ENCODE results near the gene SLMAP. TPM values are rescaled to one million over a fixed set of nuclear protein-coding genes. Genes with fewer than 3 reads are reported as not detected.
"Not testable (repeated sequence)": the region's sequence is repeated elsewhere in the genome, so short reads cannot be mapped to it uniquely, and the experiment has no call there.

The SLMAP gene
- total RNA-seq, 4 donors from 2014 or later, result 46.9 to 162 (median 67.9) TPM

- TF ChIP-seq POLR2A (IDR thresholded peaks at IDR 0.05) (no peak), CTCF (IDR thresholded peaks at IDR 0.05) (no peak)
- DNase-seq, result no peak
- Histone ChIP-seq H3K27ac (no peak overlapping the region), H3K4me3 (no peak overlapping the region), H3K27me3 (no peaks in the 10 kb centered on the region), H3K9me3 (no peaks in the 10 kb centered on the region), H3K4me1 (no peaks in the 10 kb centered on the region), H3K36me3 (peaks cover 0 to 97% (median 5%) of the 10 kb centered on the region in 3 donors)
- WGBS, 2 donors, result 75 to 83% methylated on average over 2 of the region's 2 CpGs
- intact Hi-C loops (cut with DNase I), result no loop called here
Observed at GRCh38 chr3:57863380-57863779, 107.3 kb downstream of the SLMAP start.

GRCh38 chr3:57864853-57865252, 108.7 kb downstream of the SLMAP start:
- Histone ChIP-seq H3K36me3 (peaks cover 0 to 86% (median 5%) of the 10 kb centered on the region in 3 donors), H3K4me3 (no peak overlapping the region), H3K27ac (no peak overlapping the region), H3K27me3 (no peaks in the 10 kb centered on the region), H3K9me3 (no peaks in the 10 kb centered on the region), H3K4me1 (peaks cover 0 to 5% (median 0%) of the 10 kb centered on the region in 3 donors)
- TF ChIP-seq CTCF (IDR thresholded peaks at IDR 0.05) (peak in 3 of 6 experiments; percentile 22 to 44 (median 30)), POLR2A (IDR thresholded peaks at IDR 0.05) (no peak)
- WGBS, 2 donors, result 9 to 19% methylated on average over 1 of the region's 1 CpG
- no peak for DNase-seq
- intact Hi-C loops (cut with DNase I), result no loop called here

- H3K27me3 ChIP-seq; H3K4me3 ChIP-seq; H3K4me1 ChIP-seq; H3K27ac ChIP-seq; H3K9me3 ChIP-seq; DNase-seq; intact Hi-C loops (cut with DNase I): not testable (repeated sequence)
- 92 to 94% methylated on average over 1 of the region's 1 CpG for WGBS, 2 donors
- peaks cover 0 to 76% (median 0%) of the 10 kb centered on the region in 3 donors for H3K36me3 ChIP-seq
Observed at GRCh38 chr3:57869110-57869509, 113.0 kb downstream of the SLMAP start.

GRCh38 chr3:57872606-57873005, 116.5 kb downstream of the SLMAP start:
- intact Hi-C loops (cut with DNase I), result no loop called here
- Histone ChIP-seq H3K4me1 (peaks cover 0 to 5% (median 0%) of the 10 kb centered on the region in 3 donors), H3K27me3 (no peaks in the 10 kb centered on the region), H3K36me3 (peaks cover 0 to 52% (median 0%) of the 10 kb centered on the region in 3 donors), H3K4me3 (no peak overlapping the region), H3K27ac (no peak overlapping the region), H3K9me3 (no peaks in the 10 kb centered on the region)
- no peak for DNase-seq
- TF ChIP-seq POLR2A (IDR thresholded peaks at IDR 0.05), result no peak
- WGBS, 2 donors, result 92 to 98% methylated on average over 4 of the region's 4 CpGs

GRCh38 chr3:57876632-57877031, 120.5 kb downstream of the SLMAP start:
- no peak overlapping the region for H3K4me3 ChIP-seq
- H3K9me3 ChIP-seq, result no peaks in the 10 kb centered on the region
- no peaks in the 10 kb centered on the region for H3K27me3 ChIP-seq
- peak overlapping the region in 1 of 4 donors; percentile 31 for H3K27ac ChIP-seq
- H3K36me3 ChIP-seq, result peaks cover 0 to 54% (median 0%) of the 10 kb centered on the region in 3 donors
- DNase-seq, result no peak
- intact Hi-C loops (cut with DNase I), result no loop called here
- no peaks in the 10 kb centered on the region for H3K4me1 ChIP-seq
- 77 to 90% methylated on average over 3 of the region's 3 CpGs for WGBS, 2 donors
- TF ChIP-seq POLR2A (IDR thresholded peaks at IDR 0.05), result no peak
- no peak for TF ChIP-seq CTCF (IDR thresholded peaks at IDR 0.05)

GRCh38 chr3:57877116-57877515, 121.0 kb downstream of the SLMAP start:
- Histone ChIP-seq H3K9me3 (no peaks in the 10 kb centered on the region), H3K36me3 (peaks cover 0 to 49% (median 0%) of the 10 kb centered on the region in 3 donors), H3K4me3 (no peak overlapping the region), H3K27ac (peak overlapping the region in 1 of 4 donors; percentile 31), H3K27me3 (no peaks in the 10 kb centered on the region), H3K4me1 (no peaks in the 10 kb centered on the region)
- no peak for DNase-seq
- TF ChIP-seq CTCF (IDR thresholded peaks at IDR 0.05) (no peak), POLR2A (IDR thresholded peaks at IDR 0.05) (no peak)
- 81 to 84% methylated on average over 2 of the region's 2 CpGs for WGBS, 2 donors
- intact Hi-C loops (cut with DNase I), result no loop called here

- H3K4me1 ChIP-seq; H3K27me3 ChIP-seq; H3K9me3 ChIP-seq; H3K4me3 ChIP-seq; DNase-seq; H3K27ac ChIP-seq; intact Hi-C loops (cut with DNase I): not testable (repeated sequence)
- peaks cover 0 to 66% (median 0%) of the 10 kb centered on the region in 3 donors for H3K36me3 ChIP-seq
- WGBS, 2 donors, result 89 to 94% methylated on average over 5 of the region's 5 CpGs
Observed at GRCh38 chr3:57884436-57884835, 128.3 kb downstream of the SLMAP start.
